ENCODE results near the gene LIF. TPM values are rescaled to one million over a fixed set of nuclear protein-coding genes. Genes with fewer than 3 reads are reported as not detected.

Gene LIF
- 24.1 to 38.9 TPM (median 37.0 TPM) in 5 replicates for total RNA-seq (2022; extraction: Qiagen RNA extraction; ENCODE audit: low read depth)

GRCh38 chr22:30245985-30246813 is at the start of gene LIF:
Gene LIF (minus strand): TSS chr22:30246759. CDS start chr22:30246695, 64 bp downstream.

GRCh38 chr22:30289141-30289979 is 42.8 kb upstream of the LIF start, which contains the start of gene CASTOR1:
Gene CASTOR1 (minus strand): TSS chr22:30289505. CDS start chr22:30289497, 8 bp downstream.

GRCh38 chr22:30266445-30267381 is 20.2 kb upstream of the LIF start, which contains the start of gene OSM:
Gene OSM (minus strand): TSS chr22:30266851. CDS start chr22:30266799, 52 bp downstream.

Other genes starting within 250 kb of the LIF start
- not detected in 5 replicates for gene HORMAD2, start 166.3 kb downstream of the LIF start, total RNA-seq (2022; extraction: Qiagen RNA extraction; ENCODE audit: low read depth)
- not detected in 5 replicates for gene OSM, start 20.1 kb upstream of the LIF start, total RNA-seq (2022; extraction: Qiagen RNA extraction; ENCODE audit: low read depth)
- gene CASTOR1, start 42.7 kb upstream of the LIF start, total RNA-seq (2022; extraction: Qiagen RNA extraction; ENCODE audit: low read depth), result 4.7 to 8.0 TPM (median 7.7 TPM) in 5 replicates
- gene TBC1D10A, start 80.2 kb upstream of the LIF start, total RNA-seq (2022; extraction: Qiagen RNA extraction; ENCODE audit: low read depth), result 7.9 to 10.5 TPM (median 9.4 TPM) in 5 replicates
- 36.7 to 65.3 TPM (median 62.9 TPM) in 5 replicates for gene SF3A1, start 110.1 kb upstream of the LIF start, total RNA-seq (2022; extraction: Qiagen RNA extraction; ENCODE audit: low read depth)
- 2.1 to 3.1 TPM (median 2.6 TPM) in 5 replicates for gene CCDC157, start 110.2 kb upstream of the LIF start, total RNA-seq (2022; extraction: Qiagen RNA extraction; ENCODE audit: low read depth)
- gene RNF215, start 140.7 kb upstream of the LIF start, total RNA-seq (2022; extraction: Qiagen RNA extraction; ENCODE audit: low read depth), result 14.5 to 24.8 TPM (median 20.4 TPM) in 5 replicates
- gene SEC14L2, start 150.3 kb upstream of the LIF start, total RNA-seq (2022; extraction: Qiagen RNA extraction; ENCODE audit: low read depth), result 61.0 to 82.5 TPM (median 72.6 TPM) in 5 replicates
- 66.1 to 80.9 TPM (median 72.1 TPM) in 5 replicates for gene MTFP1, start 179.0 kb upstream of the LIF start, total RNA-seq (2022; extraction: Qiagen RNA extraction; ENCODE audit: low read depth)
- gene SEC14L3, start 225.3 kb upstream of the LIF start, total RNA-seq (2022; extraction: Qiagen RNA extraction; ENCODE audit: low read depth), result 0.07 TPM in 1 of 5 replicates, not detected in the others

Measured in A549 treated with GW870086 at 1 μM for 4 hours (cell line).